CD14-positive monocyte (primary cell): Measurements from ENCODE around the gene DBNDD1. TPM values are rescaled to one million over a fixed set of nuclear protein-coding genes. Genes with fewer than 3 reads are reported as not detected.
A peak's percentile ranks its signal among the peaks of the same experiment; 100 is the strongest.

Experiments
- DNase-seq, 3 donors: peaks; one replicate each; pipeline ENCODE4 v3.0.0-alpha.2; 2011 to 2022
- H2AFZ ChIP-seq: 2 replicates; pipeline ENCODE4 v1.6.0; 2012; ENCODE audit warnings: mild to moderate bottlenecking, low read depth, low read length, inconsistent platforms; ENCODE audit not compliant: insufficient read depth, poor library complexity, severe bottlenecking
- H3K27ac ChIP-seq, 2 donors: 1 replicate in 1 of 2; 2 replicates in 1 of 2; pipeline ENCODE4 v1.5.1; 2012 to 2013; ENCODE audit warnings: low read length in 2 of 2, control low read depth in 1 of 2, inconsistent platforms in 1 of 2, low read depth in 1 of 2, mild to moderate bottlenecking in 1 of 2
- H3K27me3 ChIP-seq, 2 donors: one replicate each; pipeline versions ENCODE4 v1.6.0 to v1.6.1; 2011 to 2013; ENCODE audit warnings: low read length in 2 of 2; ENCODE audit not compliant: control insufficient read depth in 2 of 2, insufficient read depth in 2 of 2
- H3K36me3 ChIP-seq, 2 donors: replicated peaks in 1 of 2; 1 replicate in 1 of 2; 2 replicates in 1 of 2; pipeline versions ENCODE4 v1.5.1 to v1.6.1; 2012 to 2013; ENCODE audit warnings: low read length in 2 of 2, control low read depth in 1 of 2, inconsistent platforms in 1 of 2, mild to moderate bottlenecking in 1 of 2; ENCODE audit not compliant: insufficient read depth in 2 of 2, control insufficient read depth in 1 of 2
- H3K4me1 ChIP-seq, 2 donors: 1 replicate in 1 of 2; 2 replicates in 1 of 2; pipeline versions ENCODE4 v1.5.1 to v1.6.1; 2012 to 2013; ENCODE audit warnings: low read length in 2 of 2, control low read depth in 1 of 2, inconsistent platforms in 1 of 2, mild to moderate bottlenecking in 1 of 2, moderate library complexity in 1 of 2; ENCODE audit not compliant: insufficient read depth in 2 of 2, control insufficient read depth in 1 of 2
- H3K4me2 ChIP-seq: replicated peaks from 2 replicates; pipeline ENCODE3; 2012; ENCODE audit warnings: low read length, moderate library complexity, mild to moderate bottlenecking; ENCODE audit not compliant: poor library complexity, severe bottlenecking; ENCODE audit errors: extremely low read depth
- H3K4me3 ChIP-seq, 3 experiments: fragments of 200-600 bp in 1 of 3; sonication (generic) in 1 of 3; replicated peaks in 1 of 3; 1 replicate in 2 of 3; 2 replicates in 1 of 3; pipeline ENCODE4 v1.5.1; 2011 to 2013; ENCODE audit warnings: low read length in 3 of 3, mild to moderate bottlenecking in 3 of 3, control low read depth in 2 of 3, low read depth in 2 of 3, inconsistent platforms in 1 of 3, moderate library complexity in 1 of 3
- H3K79me2 ChIP-seq: 2 replicates; pipeline ENCODE4 v1.6.0; 2012; ENCODE audit warnings: mild to moderate bottlenecking, control low read depth, inconsistent platforms, low read length, moderate library complexity; ENCODE audit not compliant: insufficient read depth
- H3K9ac ChIP-seq: 2 replicates; pipeline ENCODE4 v1.6.0; 2017; ENCODE audit warnings: low read length, mild to moderate bottlenecking; ENCODE audit not compliant: insufficient read depth, poor library complexity, severe bottlenecking
- H3K9me3 ChIP-seq, 2 donors: replicated peaks in 1 of 2; 1 replicate in 1 of 2; 2 replicates in 1 of 2; pipeline versions ENCODE4 v1.5.1 to v1.6.1; 2012 to 2013; ENCODE audit warnings: low read length in 2 of 2, control low read depth in 1 of 2; ENCODE audit not compliant: control insufficient read depth in 1 of 2, insufficient read depth in 1 of 2
- H4K20me1 ChIP-seq: 2 replicates; pipeline ENCODE4 v1.6.0; 2012; ENCODE audit warnings: mild to moderate bottlenecking, low read length, control low read depth, moderate library complexity; ENCODE audit not compliant: insufficient read depth
- H3K27ac Mint-ChIP-seq, 7 donors: one replicate each; pipeline ENCODE4 v1.8.0; 2020; ENCODE audit warnings: mild to moderate bottlenecking in 7 of 7, mixed read lengths in 7 of 7, moderate library complexity in 6 of 7, inconsistent platforms in 2 of 7
- H3K27me3 Mint-ChIP-seq, 3 donors: one replicate each; pipeline ENCODE4 v1.8.0; 2021 to 2022; ENCODE audit warnings: low read depth in 3 of 3, mild to moderate bottlenecking in 3 of 3, mixed read lengths in 3 of 3, moderate library complexity in 3 of 3, inconsistent platforms in 1 of 3
- H3K36me3 Mint-ChIP-seq, 2 donors: one replicate each; pipeline ENCODE4 v1.8.0; 2020; ENCODE audit warnings: mixed read lengths in 2 of 2, inconsistent platforms in 1 of 2, mild to moderate bottlenecking in 1 of 2
- H3K4me1 Mint-ChIP-seq: one replicate; pipeline ENCODE4 v1.8.0; 2020; ENCODE audit warnings: mild to moderate bottlenecking, mixed read lengths
- H3K4me3 Mint-ChIP-seq, 2 donors: one replicate each; pipeline ENCODE4 v1.8.0; 2020; ENCODE audit warnings: mild to moderate bottlenecking in 2 of 2, mixed read lengths in 2 of 2, moderate library complexity in 1 of 2
- H3K9me3 Mint-ChIP-seq, 7 donors: one replicate each; pipeline ENCODE4 v1.8.0; 2020 to 2022; ENCODE audit warnings: mixed read lengths in 7 of 7, mild to moderate bottlenecking in 6 of 7, moderate library complexity in 6 of 7, inconsistent platforms in 2 of 7
- WGBS: methylation state at CpG from one replicate; pipeline ENCODE4 v1.1.5; 2013; ENCODE audit warnings: missing lambda C conversion rate; ENCODE audit not compliant: insufficient coverage; 5-methylcytosine and 5-hydroxymethylcytosine counted together
- intact Hi-C, 2 donors: fragments of 100-400 bp; cut with micrococcal nuclease; formaldehyde crosslinking; loops; one replicate each; pipeline versions ENCODE4 v1.15.0 to v1.15.1; 2023
- polyA plus RNA-seq, 3 donors: library from polyadenylated mRNA; depleted of rRNA in 1 of 3; unstranded in 2 of 3; stranded (reverse) in 1 of 3; fragments of 300-500 nt in 2 of 3; fragments of >200 nt in 1 of 3; fragmentation: Illumina TruSeq in 2 of 3; gene quantifications; 1 replicate in 2 of 3; 2 replicates in 1 of 3; pipeline ENCODE4 v1.2.3, GENCODE V29; 2012 to 2021
- TF ChIP-seq, protein P1 (sequence below): fragments of 200-600 bp; IDR thresholded peaks from one replicate; pipeline ENCODE4 v1.8.0; 2022; ENCODE audit warnings: antibody characterized with exemption, mild to moderate bottlenecking

Gene DBNDD1
- polyA plus RNA-seq, 3 donors, result 0.07 TPM; not detected in 2

DNA sequence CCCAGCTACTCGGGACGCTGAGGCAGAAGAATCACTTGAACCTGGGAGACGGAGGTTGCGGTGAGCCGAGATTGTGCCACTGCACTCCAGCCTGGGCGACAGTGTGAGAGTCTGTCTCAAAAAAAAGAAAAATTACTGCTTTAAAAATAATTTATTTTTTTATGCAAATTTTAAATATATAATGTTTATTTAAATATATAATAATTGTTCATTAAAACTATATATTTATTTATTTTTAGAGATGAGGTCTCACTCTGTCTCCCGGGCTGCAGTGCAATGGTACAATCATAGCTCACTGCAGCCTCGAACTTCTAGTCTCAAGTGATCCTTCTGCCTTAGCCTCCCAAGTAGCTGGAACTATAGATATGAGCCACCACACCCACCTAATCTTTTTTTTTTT, 15.2 kb upstream of the DBNDD1 start:
- Mint-ChIP-seq H3K27me3 (peaks cover 0 to 19% (median 11%) of the 10 kb centered on the region in 3 donors), H3K4me3 (no peak overlapping the region), H3K4me1 (peaks cover 16% of the 10 kb centered on the region), H3K9me3 (peaks cover 0 to 9% (median 2%) of the 10 kb centered on the region in 7 donors), H3K27ac (no peak overlapping the region), H3K36me3 (peaks cover 9 to 14% of the 10 kb centered on the region in 2 donors)
- no peak overlapping the region for H3K27ac ChIP-seq
- H4K20me1 ChIP-seq, result no peaks in the 10 kb centered on the region
- H3K9ac ChIP-seq, result no peak overlapping the region
- H3K36me3 ChIP-seq, result peaks cover 0 to 5% of the 10 kb centered on the region in 2 donors
- no peaks in the 10 kb centered on the region for H3K79me2 ChIP-seq
- no peaks in the 10 kb centered on the region for H3K27me3 ChIP-seq
- H2AFZ ChIP-seq, result no peak overlapping the region
- no peaks in the 10 kb centered on the region for H3K9me3 ChIP-seq
- H3K4me1 ChIP-seq, result peaks cover 0 to 7% of the 10 kb centered on the region in 2 donors
- no peak for DNase-seq
- intact Hi-C loops, result no loop called here
- TF ChIP-seq, protein P1, sequence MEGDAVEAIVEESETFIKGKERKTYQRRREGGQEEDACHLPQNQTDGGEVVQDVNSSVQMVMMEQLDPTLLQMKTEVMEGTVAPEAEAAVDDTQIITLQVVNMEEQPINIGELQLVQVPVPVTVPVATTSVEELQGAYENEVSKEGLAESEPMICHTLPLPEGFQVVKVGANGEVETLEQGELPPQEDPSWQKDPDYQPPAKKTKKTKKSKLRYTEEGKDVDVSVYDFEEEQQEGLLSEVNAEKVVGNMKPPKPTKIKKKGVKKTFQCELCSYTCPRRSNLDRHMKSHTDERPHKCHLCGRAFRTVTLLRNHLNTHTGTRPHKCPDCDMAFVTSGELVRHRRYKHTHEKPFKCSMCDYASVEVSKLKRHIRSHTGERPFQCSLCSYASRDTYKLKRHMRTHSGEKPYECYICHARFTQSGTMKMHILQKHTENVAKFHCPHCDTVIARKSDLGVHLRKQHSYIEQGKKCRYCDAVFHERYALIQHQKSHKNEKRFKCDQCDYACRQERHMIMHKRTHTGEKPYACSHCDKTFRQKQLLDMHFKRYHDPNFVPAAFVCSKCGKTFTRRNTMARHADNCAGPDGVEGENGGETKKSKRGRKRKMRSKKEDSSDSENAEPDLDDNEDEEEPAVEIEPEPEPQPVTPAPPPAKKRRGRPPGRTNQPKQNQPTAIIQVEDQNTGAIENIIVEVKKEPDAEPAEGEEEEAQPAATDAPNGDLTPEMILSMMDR, result no peak
- H3K4me2 ChIP-seq, result no peak overlapping the region
- H3K4me3 ChIP-seq, result no peak overlapping the region
- 88% methylated on average over 3 of the region's 8 CpGs for WGBS

DNA sequence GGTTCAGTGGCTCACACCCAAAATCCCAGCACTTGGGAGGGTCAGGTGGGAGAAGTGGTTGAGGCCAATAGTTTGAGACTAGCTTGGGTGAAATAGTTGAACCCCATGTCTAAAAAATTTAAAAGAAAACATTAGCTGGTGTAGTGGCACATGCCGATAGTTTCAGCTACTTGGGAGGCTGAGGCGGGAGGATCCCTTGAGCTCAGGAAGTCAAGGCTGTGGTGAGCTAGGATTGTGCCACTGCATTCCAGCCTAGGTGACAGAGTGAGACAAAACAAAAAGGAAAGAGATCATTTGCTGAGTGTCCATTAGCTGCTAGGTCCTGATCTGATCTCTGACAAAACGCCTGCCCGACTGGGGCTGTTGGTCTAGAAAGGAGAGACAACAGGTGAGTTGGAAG, 14.1 kb upstream of the DBNDD1 start:
- peak overlapping the region in 6 of 7 donors; percentile 8 to 89 (median 63) for H3K27ac Mint-ChIP-seq
- TF ChIP-seq, protein P1, result no peak
- WGBS, result 90% methylated on average over 4 of the region's 4 CpGs

More for the DNA sequence above, 14.1 kb upstream of the DBNDD1 start:
- H3K4me3 Mint-ChIP-seq, result no peak overlapping the region
- H3K27me3 ChIP-seq, result no peaks in the 10 kb centered on the region
- H3K36me3 ChIP-seq, result peaks cover 0 to 5% of the 10 kb centered on the region in 2 donors
- H3K9me3 ChIP-seq, result no peaks in the 10 kb centered on the region
- peaks cover 4 to 14% of the 10 kb centered on the region in 2 donors for H3K36me3 Mint-ChIP-seq
- no peak overlapping the region for H2AFZ ChIP-seq
- intact Hi-C loops, result no loop called here
- no peak overlapping the region for H3K4me3 ChIP-seq
- no peak overlapping the region for H3K4me2 ChIP-seq
- H3K27me3 Mint-ChIP-seq, result peaks cover 0 to 19% (median 11%) of the 10 kb centered on the region in 3 donors
- H3K4me1 Mint-ChIP-seq, result peaks cover 16% of the 10 kb centered on the region
- no peaks in the 10 kb centered on the region for H3K79me2 ChIP-seq
- DNase-seq, result no peak
- H4K20me1 ChIP-seq, result no peaks in the 10 kb centered on the region
- H3K27ac ChIP-seq, result no peak overlapping the region
- peaks cover 0 to 9% (median 2%) of the 10 kb centered on the region in 7 donors for H3K9me3 Mint-ChIP-seq
- H3K9ac ChIP-seq, result no peak overlapping the region
- peaks cover 0 to 7% of the 10 kb centered on the region in 2 donors for H3K4me1 ChIP-seq
